ENCODE measurements around the gene ZNF326.
"Not testable (repeated sequence)": the region's sequence is repeated elsewhere in the genome, so short reads cannot be mapped to it uniquely, and the experiment has no call there.

Gene ZNF326

GRCh38 chr1:89971600-89971999 lies 23.3 kb upstream of the ZNF326 start:
- DNase-seq, result no peak

GRCh38 chr1:89972024-89972423 lies 22.9 kb upstream of the ZNF326 start:
- no peak for DNase-seq

GRCh38 chr1:89973471-89974127 lies 21.3 kb upstream of the ZNF326 start:
- DNase-seq, result no peak

GRCh38 chr1:89974256-89974655 lies 20.7 kb upstream of the ZNF326 start:
- DNase-seq, result no peak

GRCh38 chr1:89974696-89975470 lies 20.0 kb upstream of the ZNF326 start:
- DNase-seq, result no peak

- DNase-seq, result no peak
Measured at GRCh38 chr1:89975540-89976125, 19.3 kb upstream of the ZNF326 start.

GRCh38 chr1:89978755-89979154 lies 16.2 kb upstream of the ZNF326 start:
- no peak for DNase-seq

GRCh38 chr1:89980605-89981004 lies 14.3 kb upstream of the ZNF326 start:
- DNase-seq, result no peak

GRCh38 chr1:89982846-89983245 lies 12.1 kb upstream of the ZNF326 start:
- not testable (repeated sequence) for DNase-seq

- DNase-seq, result not testable (repeated sequence)
Measured at GRCh38 chr1:89984564-89985116, 10.3 kb upstream of the ZNF326 start.

GRCh38 chr1:89986020-89986419 lies 8.9 kb upstream of the ZNF326 start:
- DNase-seq, result no peak

GRCh38 chr1:89987159-89987819 lies 7.6 kb upstream of the ZNF326 start:
- DNase-seq, result no peak

- DNase-seq, result no peak
Measured at GRCh38 chr1:89989099-89989498, 5.8 kb upstream of the ZNF326 start.

- no peak for DNase-seq
Measured at GRCh38 chr1:89989799-89990198, 5.1 kb upstream of the ZNF326 start.

GRCh38 chr1:89990976-89991831 lies 3.7 kb upstream of the ZNF326 start:
- no peak for DNase-seq

- no peak for DNase-seq
Measured at GRCh38 chr1:89993541-89993940, 1.4 kb upstream of the ZNF326 start.

- DNase-seq, result no peak
Measured at GRCh38 chr1:89994231-89994804, 592 bp upstream of the ZNF326 start.

GRCh38 chr1:89995598-89996449 lies 914 bp downstream of the ZNF326 start:
- DNase-seq, result no peak

GRCh38 chr1:89996450-89997110 lies 1.7 kb downstream of the ZNF326 start:
- no peak for DNase-seq

- DNase-seq, result not testable (repeated sequence)
Measured at GRCh38 chr1:89997152-89997551, 2.2 kb downstream of the ZNF326 start.

All from activated gamma-delta T cell (primary cell).